HG02938 (cell line): ENCODE results near the gene UBB.

Experiments used
- ATAC-seq: cut with Tn5 transposase; IDR thresholded peaks from one replicate; pipeline ENCODE4 v1.9.1; 2021; ENCODE audit warnings: mild to moderate bottlenecking, moderate library complexity; ENCODE audit not compliant: unreplicated experiment

The UBB gene

GRCh38 chr17:16417399-16417798 is 36.5 kb downstream of the UBB start:
- no peak for ATAC-seq

DNA sequence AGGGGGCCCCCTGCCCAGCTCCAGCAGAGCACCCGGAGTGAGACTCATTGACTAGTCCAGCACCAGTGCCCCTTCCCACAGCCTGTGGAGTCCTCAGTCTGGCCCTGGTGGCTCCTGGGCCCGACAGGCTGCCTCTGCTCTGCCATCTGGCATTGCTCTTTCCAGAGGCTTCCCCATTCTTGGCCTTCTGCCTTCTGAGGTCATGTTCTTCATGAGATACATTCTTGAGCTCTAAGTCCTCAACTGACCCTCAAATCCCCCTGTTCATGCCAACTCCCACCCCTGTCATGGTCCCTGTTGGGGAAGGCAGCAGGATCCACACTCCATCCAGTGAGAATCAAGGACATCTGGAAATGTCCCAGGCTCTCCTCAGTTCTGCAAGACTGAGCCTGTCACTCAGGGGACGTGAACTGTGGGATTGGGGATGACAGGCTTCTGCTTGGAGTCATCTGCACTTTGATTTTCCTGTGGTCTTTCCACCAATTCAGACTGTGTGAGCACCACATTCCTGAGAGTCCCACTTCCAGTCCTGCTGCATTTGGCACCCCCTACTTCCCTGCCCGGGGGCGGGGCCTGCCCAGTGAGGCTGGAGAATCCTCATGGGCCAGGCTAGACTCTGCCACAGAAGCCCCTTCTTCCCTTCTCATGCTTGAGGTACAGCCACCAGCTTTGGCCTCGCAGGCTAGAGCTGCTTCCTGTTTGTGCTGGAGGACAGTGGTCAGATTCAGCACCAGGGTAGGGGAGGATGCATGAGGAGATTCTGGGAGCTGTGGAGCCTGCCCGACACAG is 37.2 kb downstream of the UBB start:
- ATAC-seq: no peak

DNA sequence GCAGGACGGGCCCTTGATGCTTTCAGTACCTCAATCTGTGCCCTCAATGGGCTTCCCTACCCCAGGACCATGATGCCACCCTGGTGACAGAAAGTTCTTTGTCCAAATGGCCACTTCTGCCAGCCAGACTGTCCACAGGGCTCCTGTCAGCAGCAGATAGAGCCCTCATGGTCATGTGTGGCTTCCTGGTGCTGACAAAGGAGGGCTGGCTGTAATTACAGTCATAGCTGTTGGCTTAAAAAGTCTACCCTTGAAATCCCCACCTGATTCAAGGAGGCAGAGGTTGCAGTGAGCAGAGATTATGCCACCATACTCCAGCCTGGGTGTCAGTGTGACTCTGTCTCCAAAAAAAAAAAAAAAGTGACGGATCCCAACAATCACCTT is 37.8 kb downstream of the UBB start:
- no peak for ATAC-seq

DNA sequence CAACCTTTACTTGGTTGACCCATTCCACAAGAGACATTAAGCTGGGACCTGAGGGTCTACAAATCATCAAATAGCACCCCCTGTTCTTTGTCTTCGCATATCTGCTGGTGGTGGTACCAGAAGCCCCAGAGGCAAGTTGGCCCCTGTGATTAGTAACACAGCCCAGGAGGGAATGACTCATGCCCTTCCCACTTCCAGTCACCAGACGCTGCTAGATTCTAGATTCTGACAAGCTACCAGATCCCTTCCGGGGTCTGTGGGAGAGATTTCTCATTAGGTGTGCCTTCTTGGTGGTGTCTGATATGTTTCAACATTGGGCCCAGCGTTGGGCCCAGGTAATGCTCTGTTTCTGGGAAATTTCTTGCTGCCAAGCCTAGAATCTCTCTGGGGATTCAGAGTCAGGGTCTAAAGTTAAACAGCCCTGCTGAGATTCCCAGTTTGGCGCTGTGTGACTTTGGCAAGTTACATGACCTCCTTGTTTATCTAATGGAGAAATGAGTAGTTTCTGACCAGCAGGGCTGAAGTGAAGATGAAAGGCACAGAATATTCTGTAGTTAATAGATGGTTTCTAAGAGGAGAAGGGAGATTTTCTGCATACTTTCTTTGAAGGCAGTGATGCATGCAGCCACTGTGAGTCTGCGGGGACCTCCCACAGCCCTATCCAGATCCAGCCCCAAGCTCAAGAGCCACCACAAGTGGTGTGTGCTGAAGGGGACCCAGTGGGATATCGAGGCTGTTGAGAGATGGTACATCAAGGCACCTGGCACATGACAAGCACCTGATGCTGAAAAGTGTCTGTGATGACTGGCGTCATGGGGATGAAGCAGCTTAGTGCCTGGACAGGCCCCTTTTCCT is 38.4 kb downstream of the UBB start:
- ATAC-seq: no peak

GRCh38 chr17:16419929-16420271 is 39.0 kb downstream of the UBB start:
- ATAC-seq: no peak

DNA sequence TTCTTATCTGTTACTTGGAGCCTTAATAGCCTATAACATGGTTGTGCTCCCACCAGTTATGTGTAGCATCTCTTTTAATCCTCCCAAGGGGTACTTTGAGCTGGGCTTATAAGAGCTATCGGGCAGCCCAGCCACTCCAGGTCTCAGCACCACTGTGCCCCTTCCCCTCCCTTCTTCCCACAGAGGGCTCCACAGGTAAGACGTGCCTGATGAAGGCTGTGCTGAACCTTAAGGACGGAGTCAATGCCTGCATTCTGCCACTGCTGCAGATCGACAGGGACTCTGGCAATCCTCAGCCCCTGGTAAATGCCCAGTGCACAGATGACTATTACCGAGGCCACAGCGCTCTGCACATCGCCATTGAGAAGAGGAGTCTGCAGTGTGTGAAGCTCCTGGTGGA is 41.5 kb downstream of the UBB start:
- no peak for ATAC-seq

- ATAC-seq: no peak
Measured at GRCh38 chr17:16423226-16423872, 42.5 kb downstream of the UBB start.

DNA sequence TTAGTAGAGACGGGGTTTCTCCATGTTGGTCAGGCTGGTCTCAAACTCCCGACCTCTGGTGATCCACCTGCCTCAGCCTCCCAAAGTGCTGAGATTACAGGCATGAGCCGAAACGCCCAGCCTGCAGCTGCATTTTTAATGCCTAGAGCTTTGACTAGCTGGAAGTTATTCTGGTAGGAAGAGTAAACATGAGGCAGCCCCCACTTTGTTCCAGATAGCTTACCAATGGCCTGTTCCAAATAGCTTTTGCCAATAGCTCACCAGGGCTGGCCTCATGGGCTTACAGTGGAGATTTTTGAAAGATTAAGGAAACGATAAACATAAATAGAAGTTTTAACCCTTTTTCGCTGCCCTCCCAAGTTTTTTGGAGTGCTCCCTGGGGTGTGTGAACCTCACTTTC is 44.3 kb downstream of the UBB start:
- ATAC-seq: no peak

- no peak for ATAC-seq
Measured at GRCh38 chr17:16425698-16426659, 45.1 kb downstream of the UBB start.

- ATAC-seq: no peak
Measured at GRCh38 chr17:16427020-16427419, 46.1 kb downstream of the UBB start.

DNA sequence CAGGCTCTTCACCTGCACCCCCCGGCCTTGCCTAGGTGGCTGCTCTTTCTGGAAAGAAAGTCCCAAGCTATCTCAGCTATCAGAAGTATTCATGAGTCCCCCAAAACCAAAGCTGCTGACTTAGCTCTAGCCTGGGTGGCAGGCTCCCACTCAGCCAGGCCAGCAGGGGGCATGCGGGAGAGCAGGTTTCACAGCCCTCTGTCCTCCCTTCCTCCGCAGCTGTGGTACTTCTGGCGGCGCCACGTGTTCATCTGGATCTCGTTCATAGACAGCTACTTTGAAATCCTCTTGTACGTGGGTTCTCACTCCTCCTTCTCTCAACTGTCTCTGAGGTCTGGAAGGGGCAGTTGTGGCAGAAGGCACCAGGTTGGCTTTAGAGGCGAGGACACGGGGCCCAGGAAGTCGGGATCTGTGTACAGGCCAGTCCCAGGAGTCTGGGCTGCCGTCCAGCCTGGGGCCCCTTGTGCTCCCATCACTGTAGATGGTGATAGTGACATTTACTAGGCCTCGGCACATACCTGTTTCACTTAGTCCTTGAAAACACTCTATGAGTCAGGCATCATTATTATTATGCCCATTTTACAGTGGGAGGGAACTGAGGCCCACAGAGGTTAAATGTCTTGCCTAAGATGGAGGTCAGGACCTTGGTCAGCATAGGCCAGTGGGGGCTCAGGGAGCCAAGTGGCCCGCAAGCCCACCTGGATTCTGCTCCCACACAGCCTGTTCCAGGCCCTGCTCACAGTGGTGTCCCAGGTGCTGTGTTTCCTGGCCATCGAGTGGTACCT is 47.4 kb downstream of the UBB start:
- no peak for ATAC-seq

DNA sequence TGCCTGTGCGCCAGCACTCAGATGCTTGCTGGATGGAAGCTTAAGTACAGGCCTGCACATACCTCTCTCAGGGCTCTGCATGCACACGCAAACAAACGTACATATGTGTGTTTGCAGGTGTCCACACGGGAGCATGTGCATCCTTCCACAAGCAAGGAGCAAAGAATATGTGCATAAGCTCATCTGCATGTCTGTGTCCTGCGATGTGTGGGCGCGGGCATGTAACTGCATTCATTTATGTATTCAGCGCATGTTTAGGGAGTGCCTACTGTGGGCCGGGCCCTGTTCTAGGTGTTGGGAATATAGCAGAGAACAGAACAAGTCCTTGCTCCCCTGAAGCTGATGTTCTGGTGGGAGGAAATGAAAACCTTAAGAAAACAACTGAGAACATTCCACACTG is 48.2 kb downstream of the UBB start:
- ATAC-seq: no peak

DNA sequence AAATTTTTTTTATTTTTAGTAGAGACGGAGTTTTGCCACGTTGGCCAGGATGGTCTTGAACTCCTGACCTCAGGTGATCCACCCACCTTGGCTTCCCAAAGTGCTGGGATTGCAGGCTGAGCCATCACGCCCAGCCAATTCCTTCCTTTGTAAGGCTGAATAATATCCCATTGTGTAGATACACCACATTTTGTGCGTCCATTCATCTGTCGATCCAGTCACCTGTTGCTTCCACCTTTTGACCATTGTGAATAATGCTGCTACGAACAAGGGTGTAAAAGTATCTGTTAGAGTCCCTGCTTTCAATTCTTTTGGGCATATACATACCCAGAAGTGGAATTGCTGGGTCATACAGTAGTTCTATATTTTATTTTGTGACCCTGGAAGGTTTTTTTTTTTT is 49.8 kb downstream of the UBB start:
- ATAC-seq: no peak

- no peak for ATAC-seq
Measured at GRCh38 chr17:16432017-16432416, 51.1 kb downstream of the UBB start.
